Measurements from ENCODE around the gene EPHA8. TPM values are rescaled to one million over a fixed set of nuclear protein-coding genes. Genes with fewer than 3 reads are reported as not detected.

EPHA8 gene
- total and polyA plus RNA-seq, 7 donors, result 0.01 to 0.03 TPM; not detected in 5

DNA sequence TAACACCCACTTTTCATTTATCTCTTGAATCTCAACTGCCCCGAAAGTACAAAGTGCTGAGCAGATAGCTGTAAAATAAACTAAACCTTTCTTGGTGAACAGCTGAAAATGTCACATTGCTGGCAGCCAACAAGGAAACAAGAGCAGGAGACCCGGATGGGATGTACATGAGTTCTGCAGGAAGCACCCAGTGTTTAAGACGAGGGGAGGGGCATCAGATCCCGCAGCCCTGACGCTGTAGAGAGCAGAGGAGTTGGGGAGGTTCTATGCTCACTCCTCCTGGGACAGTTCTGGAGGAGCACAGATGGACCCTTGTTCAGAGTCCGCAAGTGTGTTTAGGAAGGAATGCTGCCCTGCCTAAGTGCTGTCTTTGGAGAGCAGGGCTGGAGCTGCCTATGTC is 32.0 kb upstream of the EPHA8 start:
- intact Hi-C loops (cut with DNase I), result no loop called here
- H3K36me3 ChIP-seq (ENCODE audit: insufficient read depth in 1 of 2, low read depth in 1 of 2), result peaks cover 3 to 31% of the 10 kb centered on the region in 2 donors
- TF ChIP-seq, protein P1, sequence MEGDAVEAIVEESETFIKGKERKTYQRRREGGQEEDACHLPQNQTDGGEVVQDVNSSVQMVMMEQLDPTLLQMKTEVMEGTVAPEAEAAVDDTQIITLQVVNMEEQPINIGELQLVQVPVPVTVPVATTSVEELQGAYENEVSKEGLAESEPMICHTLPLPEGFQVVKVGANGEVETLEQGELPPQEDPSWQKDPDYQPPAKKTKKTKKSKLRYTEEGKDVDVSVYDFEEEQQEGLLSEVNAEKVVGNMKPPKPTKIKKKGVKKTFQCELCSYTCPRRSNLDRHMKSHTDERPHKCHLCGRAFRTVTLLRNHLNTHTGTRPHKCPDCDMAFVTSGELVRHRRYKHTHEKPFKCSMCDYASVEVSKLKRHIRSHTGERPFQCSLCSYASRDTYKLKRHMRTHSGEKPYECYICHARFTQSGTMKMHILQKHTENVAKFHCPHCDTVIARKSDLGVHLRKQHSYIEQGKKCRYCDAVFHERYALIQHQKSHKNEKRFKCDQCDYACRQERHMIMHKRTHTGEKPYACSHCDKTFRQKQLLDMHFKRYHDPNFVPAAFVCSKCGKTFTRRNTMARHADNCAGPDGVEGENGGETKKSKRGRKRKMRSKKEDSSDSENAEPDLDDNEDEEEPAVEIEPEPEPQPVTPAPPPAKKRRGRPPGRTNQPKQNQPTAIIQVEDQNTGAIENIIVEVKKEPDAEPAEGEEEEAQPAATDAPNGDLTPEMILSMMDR (IDR thresholded peaks at IDR 0.05), result no peak
- no peak overlapping the region for H3K4me3 ChIP-seq
- ATAC-seq (no peak), DNase-seq (peak in 1 of 2 donors; percentile 12)
- H3K27me3 ChIP-seq (ENCODE audit: insufficient read depth in 3 of 3, low read length in 2 of 3), result no peaks in the 10 kb centered on the region
- 56 to 64% (median 59%) methylated on average over 6 of the region's 6 CpGs for WGBS, 3 donors
- no peak overlapping the region for H3K27ac ChIP-seq
- no peaks in the 10 kb centered on the region for H3K4me1 ChIP-seq
- H3K9me3 ChIP-seq, result no peaks in the 10 kb centered on the region

DNA sequence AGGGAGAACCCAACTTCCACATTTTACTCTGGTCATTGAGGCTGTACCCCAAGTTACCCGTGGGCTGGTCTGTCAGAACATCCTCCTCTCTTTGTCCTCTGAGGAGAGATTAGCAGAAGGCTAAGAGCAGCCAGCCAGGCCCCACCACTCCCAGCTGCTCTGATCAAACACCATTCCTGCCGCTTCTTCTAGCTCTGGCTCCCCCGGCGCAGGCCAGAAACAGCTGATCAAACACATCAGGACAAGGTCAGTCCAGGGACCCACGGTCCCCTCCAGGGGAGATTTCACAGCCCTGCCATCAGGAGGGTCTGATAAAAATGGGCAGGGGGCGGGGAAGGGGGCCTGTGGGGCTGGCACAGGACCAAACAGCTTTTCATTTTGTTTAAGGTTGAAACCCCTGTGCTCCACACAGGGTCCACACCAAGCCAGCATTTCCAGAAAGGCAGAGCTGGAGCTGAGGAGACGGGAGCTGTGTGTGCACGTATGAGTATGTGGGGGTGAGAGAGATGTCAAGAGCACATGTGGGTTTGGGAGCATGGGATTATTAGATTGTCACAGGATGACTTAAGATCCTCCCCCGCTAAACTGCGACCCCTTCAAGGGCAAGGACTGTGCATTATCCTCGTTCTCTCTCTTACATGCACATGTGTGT is 29.9 kb upstream of the EPHA8 start:
- no peaks in the 10 kb centered on the region for H3K4me1 ChIP-seq
- ATAC-seq, result no peak
- H3K36me3 ChIP-seq (ENCODE audit: insufficient read depth in 1 of 2, low read depth in 1 of 2), result peaks cover 0 to 10% of the 10 kb centered on the region in 2 donors
- H3K27ac ChIP-seq, result no peak overlapping the region
- intact Hi-C loops (cut with DNase I), result no loop called here
- H3K27me3 ChIP-seq (ENCODE audit: insufficient read depth in 3 of 3, low read length in 2 of 3), result no peaks in the 10 kb centered on the region
- H3K4me3 ChIP-seq, result no peak overlapping the region
- 74 to 78% (median 77%) methylated on average over 11 of the region's 11 CpGs for WGBS, 3 donors
- TF ChIP-seq, protein P1 (IDR thresholded peaks at IDR 0.05), result no peak
- DNase-seq, result peak in 1 of 2 donors; percentile 46
- H3K9me3 ChIP-seq, result no peaks in the 10 kb centered on the region

DNA sequence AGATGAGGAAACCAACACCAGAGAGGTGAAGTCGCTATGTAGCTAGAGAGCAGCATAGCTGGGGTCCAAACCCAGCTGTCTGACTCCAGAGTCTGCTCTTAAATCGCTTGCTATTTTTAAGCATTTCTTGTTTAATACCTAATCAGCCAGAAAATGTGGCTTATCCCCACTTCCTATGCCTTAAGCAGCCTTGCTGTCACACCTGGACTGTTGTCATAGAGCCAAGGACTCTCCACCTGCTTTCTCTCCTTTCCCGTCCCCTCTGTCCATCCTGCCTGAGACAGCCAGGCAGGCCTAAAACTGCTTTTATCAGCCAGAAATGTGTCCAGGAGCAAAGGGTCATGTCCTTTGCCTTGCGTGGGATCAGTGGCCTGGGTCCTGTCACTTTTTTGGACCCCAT is 28.3 kb upstream of the EPHA8 start:
- ATAC-seq (no peak), DNase-seq (no peak)
- intact Hi-C loops (cut with DNase I), result no loop called here
- no peak overlapping the region for H3K4me3 ChIP-seq
- TF ChIP-seq, protein P1 (IDR thresholded peaks at IDR 0.05), result no peak
- no peaks in the 10 kb centered on the region for H3K36me3 ChIP-seq (ENCODE audit: insufficient read depth in 1 of 2, low read depth in 1 of 2)
- no peak overlapping the region for H3K27ac ChIP-seq
- no peaks in the 10 kb centered on the region for H3K4me1 ChIP-seq
- no peaks in the 10 kb centered on the region for H3K9me3 ChIP-seq
- WGBS, 3 donors, result 90 to 98% (median 95%) methylated on average over 4 of the region's 4 CpGs
- H3K27me3 ChIP-seq (ENCODE audit: insufficient read depth in 3 of 3, low read length in 2 of 3), result no peaks in the 10 kb centered on the region

DNA sequence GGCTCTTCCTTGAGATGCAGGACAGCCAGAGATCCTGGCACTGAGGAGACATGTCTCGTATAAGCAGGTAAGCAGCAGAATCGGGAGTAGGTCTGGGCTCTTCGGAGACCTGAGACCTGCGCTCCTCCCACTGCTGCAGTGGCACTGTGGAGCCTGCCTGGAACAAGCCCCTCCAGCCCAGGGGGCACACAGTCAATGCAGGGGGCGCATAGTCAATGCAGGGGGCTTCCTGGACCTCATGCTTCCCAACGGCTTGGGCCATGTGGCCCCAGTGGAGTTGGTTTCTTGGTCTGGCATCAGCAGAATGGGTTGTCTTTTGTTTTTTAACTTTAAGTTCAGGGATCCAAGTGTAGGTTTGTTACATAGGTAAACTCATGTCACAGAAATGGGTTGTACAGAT is 27.9 kb upstream of the EPHA8 start:
- intact Hi-C loops (cut with DNase I), result no loop called here
- WGBS, 3 donors, result 93 to 94% (median 93%) methylated on average over 6 of the region's 6 CpGs

More for the DNA sequence above, 27.9 kb upstream of the EPHA8 start:
- Histone ChIP-seq H3K4me1 (no peaks in the 10 kb centered on the region), H3K27ac (no peak overlapping the region), H3K9me3 (no peaks in the 10 kb centered on the region), H3K4me3 (no peak overlapping the region), H3K27me3 (ENCODE audit: insufficient read depth in 3 of 3, low read length in 2 of 3) (no peaks in the 10 kb centered on the region), H3K36me3 (ENCODE audit: insufficient read depth in 1 of 2, low read depth in 1 of 2) (no peaks in the 10 kb centered on the region)
- ATAC-seq (no peak), DNase-seq (peak in 1 of 2 donors; percentile 8)
- TF ChIP-seq, protein P1 (IDR thresholded peaks at IDR 0.05), result no peak

Data from psoas muscle (tissue), 8 donors.